ENCODE measurements around the gene OR7G2. TPM values are rescaled to one million over a fixed set of nuclear protein-coding genes. Genes with fewer than 3 reads are reported as not detected.

Gene OR7G2
- total and polyA plus RNA-seq, 2 donors (not counting 3 experiments of a cell fraction or from before 2014, with no cell fraction given), result not detected

DNA sequence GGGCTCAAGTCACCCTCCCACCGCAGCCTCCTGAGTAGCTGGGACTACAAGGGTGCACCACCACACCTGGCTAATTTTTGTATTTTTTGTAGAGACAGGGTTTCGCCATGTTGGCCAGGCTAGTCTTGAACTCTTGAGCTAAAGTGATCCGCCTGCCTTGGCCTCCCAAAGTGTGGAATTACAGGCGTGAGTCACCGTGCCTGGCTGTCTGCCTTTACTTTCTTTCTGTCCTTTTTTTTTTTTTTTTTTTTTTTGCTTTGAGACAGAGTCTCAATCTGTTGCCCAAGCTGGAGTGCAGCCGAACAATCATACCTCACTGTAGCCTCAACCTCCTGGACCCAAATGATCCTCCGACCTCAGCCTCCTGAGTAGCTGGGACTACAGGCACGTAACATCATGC lies 45.4 kb downstream of the OR7G2 start:
- Histone ChIP-seq H3K4me3 (replicated peaks in 1 of 3; ENCODE audit: insufficient read depth in 1 of 3, low read depth in 1 of 3, low read length in 3 of 3) (no peak overlapping the region), H3K9ac (replicated peaks; ENCODE audit: extremely low read depth, insufficient read depth, low read length) (no peak overlapping the region), H3K4me1 (ENCODE audit: control insufficient read depth, extremely low read depth, insufficient read depth, low read length) (no peaks in the 10 kb centered on the region), H3K27ac (ENCODE audit: insufficient read depth, low read depth, low read length) (no peak overlapping the region), H2AFZ (ENCODE audit: low read depth, low read length) (no peak overlapping the region), H3K4me2 (ENCODE audit: insufficient read depth, low read length) (no peak overlapping the region), H3K36me3 (ENCODE audit: control insufficient read depth in 2 of 2, extremely low read depth in 1 of 2, insufficient read depth in 2 of 2, low read length in 2 of 2) (no peaks in the 10 kb centered on the region), H4K20me1 (replicated peaks; ENCODE audit: control insufficient read depth, extremely low read depth, insufficient read depth, low read length) (no peaks in the 10 kb centered on the region), H3K27me3 (ENCODE audit: control insufficient read depth in 2 of 2, insufficient read depth in 2 of 2, low read length in 2 of 2) (no peaks in the 10 kb centered on the region), H3K9me1 (replicated peaks; ENCODE audit: control insufficient read depth, extremely low read depth, insufficient read depth, low read length) (no peaks in the 10 kb centered on the region), H3K79me2 (ENCODE audit: control insufficient read depth, insufficient read depth, low read length) (no peaks in the 10 kb centered on the region), H3K9me3 (replicated peaks; ENCODE audit: control insufficient read depth, insufficient read depth, low read length) (no peaks in the 10 kb centered on the region)
- TF ChIP-seq JUN (IDR thresholded peaks at IDR 0.05; ENCODE audit: borderline replicate concordance, insufficient read depth, insufficient read length, low read depth) (no peak), POLR2A (IDR thresholded peaks at IDR 0.05; ENCODE audit: low read depth, low read length) (no peak), GATA2 (IDR thresholded peaks at IDR 0.05; ENCODE audit: insufficient read depth, insufficient read length, low read depth, low read length) (no peak), POLR2AphosphoS5 (IDR thresholded peaks at IDR 0.05; ENCODE audit: insufficient read depth, low read depth, low read length) (no peak), MYC (IDR thresholded peaks at IDR 0.05; ENCODE audit: low read depth, low read length) (no peak), FOS (IDR thresholded peaks at IDR 0.05; ENCODE audit: borderline replicate concordance, insufficient read depth, low read length) (no peak), EZH2 (IDR thresholded peaks at IDR 0.05; ENCODE audit: borderline replicate concordance, low read depth, low read length, severe bottlenecking) (no peak)
- TF ChIP-seq, protein P1, sequence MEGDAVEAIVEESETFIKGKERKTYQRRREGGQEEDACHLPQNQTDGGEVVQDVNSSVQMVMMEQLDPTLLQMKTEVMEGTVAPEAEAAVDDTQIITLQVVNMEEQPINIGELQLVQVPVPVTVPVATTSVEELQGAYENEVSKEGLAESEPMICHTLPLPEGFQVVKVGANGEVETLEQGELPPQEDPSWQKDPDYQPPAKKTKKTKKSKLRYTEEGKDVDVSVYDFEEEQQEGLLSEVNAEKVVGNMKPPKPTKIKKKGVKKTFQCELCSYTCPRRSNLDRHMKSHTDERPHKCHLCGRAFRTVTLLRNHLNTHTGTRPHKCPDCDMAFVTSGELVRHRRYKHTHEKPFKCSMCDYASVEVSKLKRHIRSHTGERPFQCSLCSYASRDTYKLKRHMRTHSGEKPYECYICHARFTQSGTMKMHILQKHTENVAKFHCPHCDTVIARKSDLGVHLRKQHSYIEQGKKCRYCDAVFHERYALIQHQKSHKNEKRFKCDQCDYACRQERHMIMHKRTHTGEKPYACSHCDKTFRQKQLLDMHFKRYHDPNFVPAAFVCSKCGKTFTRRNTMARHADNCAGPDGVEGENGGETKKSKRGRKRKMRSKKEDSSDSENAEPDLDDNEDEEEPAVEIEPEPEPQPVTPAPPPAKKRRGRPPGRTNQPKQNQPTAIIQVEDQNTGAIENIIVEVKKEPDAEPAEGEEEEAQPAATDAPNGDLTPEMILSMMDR (IDR thresholded peaks at IDR 0.05; ENCODE audit: extremely low read depth in 1 of 2, insufficient read depth in 1 of 2, low read depth in 1 of 2, low read length in 2 of 2), result no peak
- TF ChIP-seq, protein P2, sequence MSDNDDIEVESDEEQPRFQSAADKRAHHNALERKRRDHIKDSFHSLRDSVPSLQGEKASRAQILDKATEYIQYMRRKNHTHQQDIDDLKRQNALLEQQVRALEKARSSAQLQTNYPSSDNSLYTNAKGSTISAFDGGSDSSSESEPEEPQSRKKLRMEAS (IDR thresholded peaks at IDR 0.05; ENCODE audit: insufficient read depth, insufficient read length), result no peak
- ChIA-PET POLR2A (no interaction called here), CTCF (interaction anchor here (0.9 kb wide), 1 partner anchor 16 kb away, joined by 4 read pairs; no protein-coding TSS in a partner anchor)
- dilution Hi-C loops (cut with MboI; ENCODE audit: extremely low pct_ligation_motif_present, low sequenced_read_pairs), result no loop called here
- DNase-seq (ENCODE audit: low read depth, low spot score) (no peak), FAIRE-seq (no peak)
- no TSS peak for BruUV-seq (replicated peaks)
- intact Hi-C loops (cut with micrococcal nuclease), result no loop called here
